Measurements from ENCODE around the gene LASP1NB.

Gene LASP1NB

DNA sequence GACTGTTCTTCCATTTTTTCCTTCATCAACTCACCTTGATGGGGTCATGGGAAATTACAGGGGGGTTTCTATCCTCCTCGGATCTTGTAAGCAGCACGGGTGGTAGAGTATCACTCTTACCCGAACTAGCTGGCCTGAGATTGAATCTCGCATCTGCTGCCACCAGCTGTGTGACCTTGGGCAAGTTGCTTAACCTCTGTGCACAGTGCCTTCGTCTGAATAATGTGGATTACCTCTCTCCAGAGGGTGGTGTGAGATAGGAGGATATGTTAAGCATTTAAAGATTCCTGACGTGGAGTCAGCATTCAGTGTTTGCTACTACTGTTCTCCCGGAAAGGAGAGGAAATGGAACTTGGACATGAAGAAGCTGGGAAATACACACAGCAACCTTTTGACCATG is 31.1 kb upstream of the LASP1NB start:
- Histone ChIP-seq H3K4me3 (ENCODE audit: low read length) (no peak overlapping the region), H3K9me2 (ENCODE audit: insufficient read depth, low read length) (no peaks in the 10 kb centered on the region), H3K36me3 (ENCODE audit: insufficient read depth, low read length) (peaks cover 3% of the 10 kb centered on the region), H3K9me3 (ENCODE audit: low read length) (no peaks in the 10 kb centered on the region), H3K9ac (ENCODE audit: low read length) (no peak overlapping the region), H3F3A (ENCODE audit: insufficient read depth, low read length, poor library complexity, severe bottlenecking) (no peaks in the 10 kb centered on the region), H3K4me2 (ENCODE audit: low read length) (no peak overlapping the region), H3K27ac (ENCODE audit: low read length) (no peak overlapping the region), H3K27me3 (ENCODE audit: insufficient read depth, low read depth, low read length) (no peaks in the 10 kb centered on the region), H4K20me1 (ENCODE audit: insufficient read depth) (no peaks in the 10 kb centered on the region), H2AFZ (ENCODE audit: low read depth, low read length) (no peak overlapping the region), H3K79me2 (replicated peaks; ENCODE audit: insufficient read depth, low read length) (peaks cover 6% of the 10 kb centered on the region)
- no peak for TF ChIP-seq TAF1 (IDR thresholded peaks at IDR 0.05; ENCODE audit: low read depth)

DNA sequence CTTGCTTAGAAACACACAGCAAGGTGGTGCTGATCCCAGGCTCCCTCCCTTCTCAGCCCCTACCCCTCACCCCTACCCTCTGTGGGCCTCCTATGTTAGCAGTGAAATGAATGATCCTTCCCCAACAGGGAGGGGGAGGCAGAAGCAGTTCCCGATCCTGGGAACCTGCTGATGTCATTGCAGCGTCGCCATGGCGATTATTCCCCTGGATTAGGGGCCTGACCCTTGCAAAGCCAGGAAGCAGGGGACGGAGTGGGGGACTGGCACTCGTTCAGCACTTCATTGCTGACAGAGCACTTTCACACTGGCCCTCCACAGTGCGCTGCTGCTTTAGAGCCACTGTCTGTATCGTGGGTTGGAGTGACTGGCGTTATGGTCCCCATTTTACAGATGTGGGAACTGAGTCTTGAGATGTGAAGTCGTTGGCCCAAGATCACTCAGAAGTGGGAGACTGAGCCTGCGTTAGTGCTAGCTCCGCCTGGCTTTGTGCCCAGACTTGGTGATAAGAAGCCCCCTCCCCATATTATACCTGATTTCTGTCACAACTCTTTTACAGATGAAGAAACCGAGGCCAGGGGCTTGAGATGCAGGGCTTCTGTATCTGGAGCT is 29.0 kb upstream of the LASP1NB start:
- no peak overlapping the region for H3K4me3 ChIP-seq (ENCODE audit: low read length)
- no peaks in the 10 kb centered on the region for H3K9me2 ChIP-seq (ENCODE audit: insufficient read depth, low read length)
- no peak overlapping the region for H3K27ac ChIP-seq (ENCODE audit: low read length)
- peaks cover 3% of the 10 kb centered on the region for H3K36me3 ChIP-seq (ENCODE audit: insufficient read depth, low read length)
- TF ChIP-seq EP300 (conservative IDR thresholded peaks at IDR 0.05; ENCODE audit: poor library complexity, severe bottlenecking) (no peak), SMC3 (conservative IDR thresholded peaks at IDR 0.05; ENCODE audit: poor library complexity) (no peak), MXI1 (conservative IDR thresholded peaks at IDR 0.05; ENCODE audit: poor library complexity, severe bottlenecking) (no peak), EZH2 (IDR thresholded peaks at IDR 0.05; ENCODE audit: borderline replicate concordance, insufficient read depth, low read length, poor library complexity, severe bottlenecking) (no peak), RAD21 (conservative IDR thresholded peaks at IDR 0.05) (no peak), POLR2AphosphoS5 (IDR thresholded peaks at IDR 0.05) (no peak)
- no peaks in the 10 kb centered on the region for H3K9me3 ChIP-seq (ENCODE audit: low read length)
- H4K20me1 ChIP-seq (ENCODE audit: insufficient read depth), result no peaks in the 10 kb centered on the region
- H3K4me2 ChIP-seq (ENCODE audit: low read length), result no peak overlapping the region
- no peaks in the 10 kb centered on the region for H3K27me3 ChIP-seq (ENCODE audit: insufficient read depth, low read depth, low read length)
- H2AFZ ChIP-seq (ENCODE audit: low read depth, low read length), result no peak overlapping the region
- no peaks in the 10 kb centered on the region for H3K79me2 ChIP-seq (replicated peaks; ENCODE audit: insufficient read depth, low read length)
- H3F3A ChIP-seq (ENCODE audit: insufficient read depth, low read length, poor library complexity, severe bottlenecking), result no peaks in the 10 kb centered on the region
- no peak overlapping the region for H3K9ac ChIP-seq (ENCODE audit: low read length)

DNA sequence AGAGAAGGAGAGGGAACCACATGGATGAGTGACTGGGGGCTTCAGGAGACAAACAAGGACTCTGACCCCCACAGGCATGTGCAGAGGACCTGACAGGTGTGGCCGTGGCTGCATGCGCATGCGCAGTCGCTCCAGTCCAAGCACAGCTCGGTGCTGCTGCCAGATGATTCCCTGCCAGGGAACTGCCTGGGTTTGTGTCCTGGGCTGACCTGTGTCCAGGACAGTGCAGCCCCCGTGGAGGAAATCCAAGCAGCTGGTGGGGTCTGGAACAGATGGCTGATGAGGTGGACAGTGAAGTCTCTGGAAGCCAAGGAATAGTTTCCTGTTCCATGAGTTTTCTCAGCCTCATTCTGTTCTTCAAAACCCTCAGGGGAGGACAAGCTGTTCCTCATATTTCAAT is 28.2 kb upstream of the LASP1NB start:
- peaks cover 3% of the 10 kb centered on the region for H3K36me3 ChIP-seq (ENCODE audit: insufficient read depth, low read length)
- H3K79me2 ChIP-seq (replicated peaks; ENCODE audit: insufficient read depth, low read length), result no peaks in the 10 kb centered on the region
- H3K4me2 ChIP-seq (ENCODE audit: low read length), result no peak overlapping the region

More for the DNA sequence above, 28.2 kb upstream of the LASP1NB start:
- Histone ChIP-seq H3K9me2 (ENCODE audit: insufficient read depth, low read length) (no peaks in the 10 kb centered on the region), H3K9ac (ENCODE audit: low read length) (no peak overlapping the region), H3K9me3 (ENCODE audit: low read length) (no peaks in the 10 kb centered on the region), H3F3A (ENCODE audit: insufficient read depth, low read length, poor library complexity, severe bottlenecking) (no peaks in the 10 kb centered on the region), H4K20me1 (ENCODE audit: insufficient read depth) (no peaks in the 10 kb centered on the region), H3K27ac (ENCODE audit: low read length) (no peak overlapping the region), H3K27me3 (ENCODE audit: insufficient read depth, low read depth, low read length) (no peaks in the 10 kb centered on the region), H2AFZ (ENCODE audit: low read depth, low read length) (no peak overlapping the region), H3K4me3 (ENCODE audit: low read length) (no peak overlapping the region)
- TF ChIP-seq TAF1 (IDR thresholded peaks at IDR 0.05; ENCODE audit: low read depth) (no peak), POLR2AphosphoS5 (IDR thresholded peaks at IDR 0.05) (no peak), RAD21 (conservative IDR thresholded peaks at IDR 0.05) (no peak), EZH2 (IDR thresholded peaks at IDR 0.05; ENCODE audit: borderline replicate concordance, insufficient read depth, low read length, poor library complexity, severe bottlenecking) (no peak), MXI1 (conservative IDR thresholded peaks at IDR 0.05; ENCODE audit: poor library complexity, severe bottlenecking) (no peak), EP300 (conservative IDR thresholded peaks at IDR 0.05; ENCODE audit: poor library complexity, severe bottlenecking) (no peak)
- TF ChIP-seq, protein P1, sequence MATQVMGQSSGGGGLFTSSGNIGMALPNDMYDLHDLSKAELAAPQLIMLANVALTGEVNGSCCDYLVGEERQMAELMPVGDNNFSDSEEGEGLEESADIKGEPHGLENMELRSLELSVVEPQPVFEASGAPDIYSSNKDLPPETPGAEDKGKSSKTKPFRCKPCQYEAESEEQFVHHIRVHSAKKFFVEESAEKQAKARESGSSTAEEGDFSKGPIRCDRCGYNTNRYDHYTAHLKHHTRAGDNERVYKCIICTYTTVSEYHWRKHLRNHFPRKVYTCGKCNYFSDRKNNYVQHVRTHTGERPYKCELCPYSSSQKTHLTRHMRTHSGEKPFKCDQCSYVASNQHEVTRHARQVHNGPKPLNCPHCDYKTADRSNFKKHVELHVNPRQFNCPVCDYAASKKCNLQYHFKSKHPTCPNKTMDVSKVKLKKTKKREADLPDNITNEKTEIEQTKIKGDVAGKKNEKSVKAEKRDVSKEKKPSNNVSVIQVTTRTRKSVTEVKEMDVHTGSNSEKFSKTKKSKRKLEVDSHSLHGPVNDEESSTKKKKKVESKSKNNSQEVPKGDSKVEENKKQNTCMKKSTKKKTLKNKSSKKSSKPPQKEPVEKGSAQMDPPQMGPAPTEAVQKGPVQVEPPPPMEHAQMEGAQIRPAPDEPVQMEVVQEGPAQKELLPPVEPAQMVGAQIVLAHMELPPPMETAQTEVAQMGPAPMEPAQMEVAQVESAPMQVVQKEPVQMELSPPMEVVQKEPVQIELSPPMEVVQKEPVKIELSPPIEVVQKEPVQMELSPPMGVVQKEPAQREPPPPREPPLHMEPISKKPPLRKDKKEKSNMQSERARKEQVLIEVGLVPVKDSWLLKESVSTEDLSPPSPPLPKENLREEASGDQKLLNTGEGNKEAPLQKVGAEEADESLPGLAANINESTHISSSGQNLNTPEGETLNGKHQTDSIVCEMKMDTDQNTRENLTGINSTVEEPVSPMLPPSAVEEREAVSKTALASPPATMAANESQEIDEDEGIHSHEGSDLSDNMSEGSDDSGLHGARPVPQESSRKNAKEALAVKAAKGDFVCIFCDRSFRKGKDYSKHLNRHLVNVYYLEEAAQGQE (IDR thresholded peaks at IDR 0.05; ENCODE audit: borderline replicate concordance), result no peak
- TF ChIP-seq, protein P2, sequence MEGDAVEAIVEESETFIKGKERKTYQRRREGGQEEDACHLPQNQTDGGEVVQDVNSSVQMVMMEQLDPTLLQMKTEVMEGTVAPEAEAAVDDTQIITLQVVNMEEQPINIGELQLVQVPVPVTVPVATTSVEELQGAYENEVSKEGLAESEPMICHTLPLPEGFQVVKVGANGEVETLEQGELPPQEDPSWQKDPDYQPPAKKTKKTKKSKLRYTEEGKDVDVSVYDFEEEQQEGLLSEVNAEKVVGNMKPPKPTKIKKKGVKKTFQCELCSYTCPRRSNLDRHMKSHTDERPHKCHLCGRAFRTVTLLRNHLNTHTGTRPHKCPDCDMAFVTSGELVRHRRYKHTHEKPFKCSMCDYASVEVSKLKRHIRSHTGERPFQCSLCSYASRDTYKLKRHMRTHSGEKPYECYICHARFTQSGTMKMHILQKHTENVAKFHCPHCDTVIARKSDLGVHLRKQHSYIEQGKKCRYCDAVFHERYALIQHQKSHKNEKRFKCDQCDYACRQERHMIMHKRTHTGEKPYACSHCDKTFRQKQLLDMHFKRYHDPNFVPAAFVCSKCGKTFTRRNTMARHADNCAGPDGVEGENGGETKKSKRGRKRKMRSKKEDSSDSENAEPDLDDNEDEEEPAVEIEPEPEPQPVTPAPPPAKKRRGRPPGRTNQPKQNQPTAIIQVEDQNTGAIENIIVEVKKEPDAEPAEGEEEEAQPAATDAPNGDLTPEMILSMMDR (IDR thresholded peaks at IDR 0.05; ENCODE audit: poor library complexity, severe bottlenecking), result no peak

All from neural cell (in vitro differentiated cells).